RWPE2 (cell line): ENCODE results near the gene NDUFA13.

Source experiments
- ATAC-seq: fragments of 200-7000 bp; cut with Tn5 transposase; 3 replicates; pipeline ENCODE4 v1.9.1; 2021; ENCODE audit warnings: low read depth
- DNase-seq: peaks from one replicate; pipeline ENCODE4 v3.0.0-alpha.2; 2020; ENCODE audit warnings: low spot score
- H3K27ac ChIP-seq: fragments of 450-650 bp; 2 replicates; pipeline ENCODE4 v1.5.1; 2017; ENCODE audit warnings: mild to moderate bottlenecking; ENCODE audit not compliant: poor library complexity, severe bottlenecking
- H3K27me3 ChIP-seq: fragments of 250-450 bp; sonication (Bioruptor Pico); 2 replicates; pipeline ENCODE4 v1.5.1; 2021; ENCODE audit warnings: mild to moderate bottlenecking, moderate library complexity; ENCODE audit not compliant: insufficient read depth, poor library complexity, severe bottlenecking
- H3K36me3 ChIP-seq: fragments of 250-450 bp; sonication (Bioruptor Pico); 2 replicates; pipeline ENCODE4 v1.5.1; 2020; ENCODE audit warnings: low read depth, mild to moderate bottlenecking, moderate library complexity
- H3K4me1 ChIP-seq: fragments of 250-450 bp; sonication (Bioruptor Pico); 2 replicates; pipeline ENCODE4 v1.5.1; 2021; ENCODE audit warnings: mild to moderate bottlenecking, moderate library complexity; ENCODE audit not compliant: insufficient read depth, poor library complexity, severe bottlenecking
- H3K4me3 ChIP-seq: fragments of 250-450 bp; sonication (Bioruptor Pico); 2 replicates; pipeline ENCODE4 v1.5.1; 2021; ENCODE audit warnings: mild to moderate bottlenecking, moderate library complexity; ENCODE audit not compliant: severe bottlenecking
- H3K9me3 ChIP-seq: fragments of 250-450 bp; sonication (Bioruptor Pico); 2 replicates; pipeline ENCODE4 v1.5.1; 2021; ENCODE audit warnings: mild to moderate bottlenecking, moderate library complexity; ENCODE audit not compliant: severe bottlenecking
- CTCF ChIP-seq: fragments of 450-650 bp; IDR thresholded peaks from one replicate; pipeline ENCODE4 v1.5.1; 2017; ENCODE audit warnings: mild to moderate bottlenecking, moderate library complexity; ENCODE audit not compliant: poor library complexity, severe bottlenecking

The NDUFA13 gene

GRCh38 chr19:19505669-19506326, 10.2 kb upstream of the NDUFA13 start:
- no peaks in the 10 kb centered on the region for H3K4me1 ChIP-seq
- H3K4me3 ChIP-seq, result no peak overlapping the region
- no peak overlapping the region for H3K27ac ChIP-seq
- no peak for TF ChIP-seq CTCF
- ATAC-seq (no peak), DNase-seq (no peak)
- peaks cover 37% of the 10 kb centered on the region for H3K36me3 ChIP-seq
- H3K27me3 ChIP-seq, result no peaks in the 10 kb centered on the region
- H3K9me3 ChIP-seq, result no peaks in the 10 kb centered on the region

- no peaks in the 10 kb centered on the region for H3K9me3 ChIP-seq
- DNase-seq (no peak), ATAC-seq (no peak)
- no peaks in the 10 kb centered on the region for H3K4me1 ChIP-seq
- no peak for TF ChIP-seq CTCF
- H3K4me3 ChIP-seq, result no peak overlapping the region
- H3K36me3 ChIP-seq, result peaks cover 29% of the 10 kb centered on the region
- no peaks in the 10 kb centered on the region for H3K27me3 ChIP-seq
- no peak overlapping the region for H3K27ac ChIP-seq
These were observed 9.4 kb upstream of the NDUFA13 start for GRCh38 chr19:19506592-19506991.

GRCh38 chr19:19507354-19507753, 8.7 kb upstream of the NDUFA13 start:
- TF ChIP-seq CTCF, result no peak
- H3K27ac ChIP-seq, result no peak overlapping the region
- no peaks in the 10 kb centered on the region for H3K4me1 ChIP-seq
- DNase-seq (no peak), ATAC-seq (no peak)
- H3K9me3 ChIP-seq, result no peaks in the 10 kb centered on the region
- H3K27me3 ChIP-seq, result no peaks in the 10 kb centered on the region
- no peak overlapping the region for H3K4me3 ChIP-seq
- H3K36me3 ChIP-seq, result peaks cover 22% of the 10 kb centered on the region

GRCh38 chr19:19508217-19508616, 7.8 kb upstream of the NDUFA13 start:
- Histone ChIP-seq H3K27me3 (no peaks in the 10 kb centered on the region), H3K27ac (no peak overlapping the region), H3K4me1 (no peaks in the 10 kb centered on the region), H3K36me3 (peaks cover 15% of the 10 kb centered on the region), H3K4me3 (no peak overlapping the region), H3K9me3 (no peaks in the 10 kb centered on the region)
- ATAC-seq (no peak), DNase-seq (no peak)
- no peak for TF ChIP-seq CTCF

- no peaks in the 10 kb centered on the region for H3K27me3 ChIP-seq
- no peak for DNase-seq
- no peak for TF ChIP-seq CTCF
- peaks cover 5% of the 10 kb centered on the region; the same call in 1 of the 2 replicates for H3K36me3 ChIP-seq
- H3K27ac ChIP-seq, result no peak overlapping the region
- H3K4me3 ChIP-seq, result no peak overlapping the region
- ATAC-seq, result peak; percentile 32; the same call in 2 of the 3 replicates
- no peaks in the 10 kb centered on the region for H3K4me1 ChIP-seq
- H3K9me3 ChIP-seq, result peaks cover 2% of the 10 kb centered on the region
These were observed 5.6 kb upstream of the NDUFA13 start for GRCh38 chr19:19510432-19510831.
